WTC11 (cell line): ENCODE data around the gene OR10G3. TPM values are rescaled to one million over a fixed set of nuclear protein-coding genes. Genes with fewer than 3 reads are reported as not detected.

ENCODE experiments used
- ATAC-seq: fragments of 200-7000 bp; cut with Tn5 transposase; 2 replicates; pipeline ENCODE4 v1.10.0; 2021; ENCODE audit warnings: mild to moderate bottlenecking, moderate library complexity
- CTCF ChIA-PET: fragments of 300-600 bp; sonication (Branson Sonifier 250); formaldehyde crosslinking; loops from one replicate; lab custom pipeline; 2021; ENCODE audit warnings: antibody characterized with exemption; lab: Charles Lee
- POLR2A ChIA-PET: fragments of 350-600 bp; sonication (Branson Sonifier 250); formaldehyde crosslinking; loops from one replicate; lab custom pipeline; 2021; ENCODE audit warnings: antibody characterized with exemption; lab: Charles Lee
- DNase-seq: peaks from one replicate; pipeline ENCODE4 v3.0.0; 2021; ENCODE audit warnings: low spot score
- H3K27ac Mint-ChIP-seq: 2 replicates; pipeline ENCODE4 v1.8.0; 2021; ENCODE audit warnings: mixed read lengths
- H3K27me3 Mint-ChIP-seq: 2 replicates; pipeline ENCODE4 v1.8.0; 2021; ENCODE audit warnings: low read depth, mild to moderate bottlenecking, moderate library complexity, mixed read lengths
- H3K36me3 Mint-ChIP-seq: 2 replicates; pipeline ENCODE4 v1.8.0; 2021; ENCODE audit warnings: mixed read lengths
- H3K4me1 Mint-ChIP-seq: 2 replicates; pipeline ENCODE4 v1.8.0; 2022; ENCODE audit warnings: mixed read lengths
- H3K4me3 Mint-ChIP-seq: 2 replicates; pipeline ENCODE4 v1.8.0; 2021; ENCODE audit warnings: mild to moderate bottlenecking, moderate library complexity, mixed read lengths
- H3K9me3 Mint-ChIP-seq: 2 replicates; pipeline ENCODE4 v1.8.0; 2021; ENCODE audit warnings: mixed read lengths
- ATF2 ChIP-seq: sonication (generic); formaldehyde crosslinking; IDR thresholded peaks from 2 replicates; pipeline ENCODE4 v1.8.1; 2022; ENCODE audit warnings: low read depth, missing genetic modification reagents, borderline replicate concordance
- ATF3 ChIP-seq: sonication (generic); formaldehyde crosslinking; conservative IDR thresholded peaks from 2 replicates; pipeline ENCODE4 v1.8.1; 2022; ENCODE audit warnings: mild to moderate bottlenecking, missing genetic modification reagents
- E2F1 ChIP-seq: sonication (generic); formaldehyde crosslinking; IDR thresholded peaks from 2 replicates; pipeline ENCODE4 v1.8.0; 2022; ENCODE audit warnings: mild to moderate bottlenecking, missing genetic modification reagents
- E2F5 ChIP-seq: sonication (generic); formaldehyde crosslinking; IDR thresholded peaks from 2 replicates; pipeline ENCODE4 v1.8.1; 2022; ENCODE audit warnings: mild to moderate bottlenecking, moderate library complexity, missing genetic modification reagents
- GRHL2 ChIP-seq: fragments of 250-450 bp; sonication (Bioruptor Pico); IDR thresholded peaks from 2 replicates; pipeline ENCODE4 v1.8.0; 2022; ENCODE audit warnings: mild to moderate bottlenecking, moderate library complexity; ENCODE audit not compliant: insufficient replicate concordance, severe bottlenecking
- GTF2I ChIP-seq: fragments of 250-450 bp; sonication (Bioruptor Pico); conservative IDR thresholded peaks from 2 replicates; pipeline ENCODE4 v1.4.0; 2021; ENCODE audit warnings: mild to moderate bottlenecking
- IRF1 ChIP-seq: sonication (generic); formaldehyde crosslinking; IDR thresholded peaks from 2 replicates; pipeline ENCODE4 v1.8.0; 2023; ENCODE audit warnings: missing genetic modification reagents
- JUN ChIP-seq: sonication (generic); formaldehyde crosslinking; IDR thresholded peaks from 2 replicates; pipeline ENCODE4 v1.8.0; 2023; ENCODE audit warnings: mild to moderate bottlenecking, missing genetic modification reagents
- NFE2L1 ChIP-seq: sonication (generic); formaldehyde crosslinking; IDR thresholded peaks from 2 replicates; pipeline ENCODE4 v1.8.1; 2023; ENCODE audit warnings: missing genetic modification reagents
- NR2C2 ChIP-seq: sonication (generic); formaldehyde crosslinking; IDR thresholded peaks from 2 replicates; pipeline ENCODE4 v1.8.0; 2022; ENCODE audit warnings: mild to moderate bottlenecking, missing genetic modification reagents
- PRDM15 ChIP-seq: sonication (generic); formaldehyde crosslinking; IDR thresholded peaks from 2 replicates; pipeline ENCODE4 v1.8.0; 2022; ENCODE audit warnings: missing genetic modification reagents
- PREB ChIP-seq: sonication (generic); formaldehyde crosslinking; IDR thresholded peaks from 2 replicates; pipeline ENCODE4 v1.8.1; 2022; ENCODE audit warnings: mild to moderate bottlenecking, missing genetic modification reagents, moderate library complexity, borderline replicate concordance
- RELA ChIP-seq: sonication (generic); formaldehyde crosslinking; IDR thresholded peaks from 2 replicates; pipeline ENCODE4 v1.8.1; 2022; ENCODE audit warnings: missing genetic modification reagents, mild to moderate bottlenecking, borderline replicate concordance
- SMAD3 ChIP-seq: sonication (generic); formaldehyde crosslinking; IDR thresholded peaks from 2 replicates; pipeline ENCODE4 v1.8.0; 2022; ENCODE audit warnings: missing genetic modification reagents, mild to moderate bottlenecking, borderline replicate concordance
- SOX15 ChIP-seq: fragments of 250-450 bp; sonication (Bioruptor Pico); IDR thresholded peaks from 2 replicates; pipeline ENCODE4 v1.9.0; 2021; ENCODE audit warnings: mild to moderate bottlenecking
- TCF7 ChIP-seq: sonication (generic); formaldehyde crosslinking; IDR thresholded peaks from 2 replicates; pipeline ENCODE4 v1.8.0; 2022; ENCODE audit warnings: mild to moderate bottlenecking, low read depth, missing genetic modification reagents, moderate library complexity
- TEAD1 ChIP-seq: sonication (generic); formaldehyde crosslinking; IDR thresholded peaks from 2 replicates; pipeline ENCODE4 v1.8.0; 2022; ENCODE audit warnings: mild to moderate bottlenecking, missing genetic modification reagents
- TEAD4 ChIP-seq: sonication (generic); formaldehyde crosslinking; IDR thresholded peaks from 2 replicates; pipeline ENCODE4 v1.8.0; 2022; ENCODE audit warnings: mild to moderate bottlenecking, missing genetic modification reagents
- TP53 ChIP-seq: sonication (generic); formaldehyde crosslinking; IDR thresholded peaks from 2 replicates; pipeline ENCODE4 v1.8.1; 2023; ENCODE audit warnings: mild to moderate bottlenecking, missing genetic modification reagents
- ZMAT4 ChIP-seq: fragments of 250-450 bp; sonication (Bioruptor Pico); IDR thresholded peaks from 2 replicates; pipeline ENCODE4 v1.9.0; 2021; ENCODE audit warnings: mild to moderate bottlenecking
- ZNF396 ChIP-seq: fragments of 250-450 bp; sonication (Bioruptor Pico); IDR thresholded peaks from 2 replicates; pipeline ENCODE4 v1.8.0; 2021; ENCODE audit warnings: mild to moderate bottlenecking, moderate library complexity, borderline replicate concordance
- total RNA-seq: library from RNA; stranded (reverse); gene quantifications from 3 replicates; pipeline ENCODE4 v1.2.3, GENCODE V29; 2021

OR10G3 gene
- total RNA-seq, 1 experiment from 2014 or later = not detected

GRCh38 chr14:21525962-21526671, 53.8 kb downstream of the OR10G3 start, which contains the start of gene SALL2 (continued):
- TF ChIP-seq TEAD1 (CRISPR knock-in tag) (peak; percentile 18; the same call in 1 of the 2 replicates), GTF2I (CRISPR knock-in tag) (no peak), ATF3 (no peak), NFE2L1 (CRISPR knock-in tag) (no peak), E2F5 (CRISPR knock-in tag) (0 out of 2 replicates have a peak, but pooled peaks have one; percentile 27), ZNF396 (CRISPR knock-in tag) (no peak), PRDM15 (CRISPR knock-in tag) (no peak), NR2C2 (CRISPR knock-in tag) (no peak), IRF1 (no peak), SMAD3 (no peak), E2F1 (CRISPR knock-in tag) (no peak), JUN (CRISPR knock-in tag) (no peak), SOX15 (CRISPR knock-in tag) (no peak)

GRCh38 chr14:21525571-21525961, 54.3 kb downstream of the OR10G3 start:
- DNase-seq = no peak
- peak overlapping the region; percentile 98 for H3K27ac Mint-ChIP-seq
- H3K36me3 Mint-ChIP-seq = peaks cover 52% of the 10 kb centered on the region
- POLR2A ChIA-PET = interaction anchor here (0.6 to 4.5 kb wide), 12 partner anchors 8 to 1182 kb away, joined by 3 to 76 read pairs (median 10); partner anchors contain the start of genes METTL3, PARP2 and TOX4
- CTCF ChIA-PET = interaction anchor here (0.6 to 4.5 kb wide), 13 partner anchors 9 to 206 kb away, joined by 3 to 60 read pairs (median 10); partner anchors contain the start of genes CHD8, METTL3 and RAB2B
- H3K4me1 Mint-ChIP-seq = peaks cover 82% of the 10 kb centered on the region
- ATAC-seq = peak; percentile 2
- no peaks in the 10 kb centered on the region for H3K9me3 Mint-ChIP-seq
- peak overlapping the region; percentile 97 for H3K4me3 Mint-ChIP-seq
- H3K27me3 Mint-ChIP-seq = no peaks in the 10 kb centered on the region
- no peak for TF ChIP-seq ZNF396 (CRISPR knock-in tag)
- no peak for TF ChIP-seq TEAD4 (CRISPR knock-in tag)
- TF ChIP-seq PREB (CRISPR knock-in tag) = no peak
- TF ChIP-seq NFE2L1 (CRISPR knock-in tag) = no peak
- TF ChIP-seq TP53 (CRISPR knock-in tag) = no peak
- TF ChIP-seq TCF7 = no peak
- no peak for TF ChIP-seq ATF2 (CRISPR knock-in tag)
- TF ChIP-seq GRHL2 (CRISPR knock-in tag) = no peak
- TF ChIP-seq ZMAT4 (CRISPR knock-in tag) = no peak
- no peak for TF ChIP-seq RELA (CRISPR knock-in tag)
- no peak for TF ChIP-seq PRDM15 (CRISPR knock-in tag)
